A549 treated with CpdA at 1 μM for 4 hours (cell line): Measurements from ENCODE around the gene SHF. TPM values are rescaled to one million over a fixed set of nuclear protein-coding genes. Genes with fewer than 3 reads are reported as not detected.

Experiments used
- total RNA-seq: library from RNA; stranded (reverse); fragments of 200-300 nt; extraction: Qiagen RNA extraction; gene quantifications from 5 replicates; pipeline ENCODE4 v1.2.3, GENCODE V29; 2022; ENCODE audit warnings: low read depth

The SHF gene
- total RNA-seq, result 0.63 to 1.4 TPM (median 0.76 TPM) in 5 replicates

GRCh38 chr15:45187894-45188830 lies at the start of gene SHF:
TSS of gene SHF (minus strand) at chr15:45187966. CDS start at chr15:45187951, 15 bp downstream.

GRCh38 chr15:45129651-45130129 lies 58.1 kb downstream of the SHF start, which contains the start of the genes DUOX1 and DUOXA1:
TSS of gene DUOX1 (plus strand) at chr15:45129994. CDS start at chr15:45131967, 1,973 bp downstream.
TSS of gene DUOXA1 (minus strand) at chr15:45129879. CDS start at chr15:45123014, 6,865 bp downstream.

Other genes with a start within 250 kb of the SHF start
- gene TERB2, start 231.3 kb downstream of the SHF start, total RNA-seq, result not detected in 5 replicates
- 31.3 to 39.4 TPM (median 37.4 TPM) in 5 replicates for gene SORD, start 164.8 kb downstream of the SHF start, total RNA-seq
- 0.02 to 0.09 TPM (median 0.03 TPM) in 5 replicates for gene DUOX2, start 73.8 kb downstream of the SHF start, total RNA-seq
- gene DUOXA2, start 73.6 kb downstream of the SHF start, total RNA-seq, result not detected in 5 replicates
- 0.09 to 0.26 TPM (median 0.16 TPM) in 4 of 5 replicates, not detected in the other for gene DUOXA1, start 58.1 kb downstream of the SHF start, total RNA-seq
- not detected in 5 replicates for gene DUOX1, start 58.0 kb downstream of the SHF start, total RNA-seq
- not detected in 5 replicates for gene SLC28A2, start 64.3 kb upstream of the SHF start, total RNA-seq
- gene GATM, start 190.6 kb upstream of the SHF start, total RNA-seq, result 2.0 to 3.1 TPM (median 2.1 TPM) in 5 replicates